ENCODE results near the gene DNA2.

DNA2 gene

GRCh38 chr10:68435803-68436202 is 36.0 kb downstream of the DNA2 start:
- Histone ChIP-seq H3K27ac (no peak overlapping the region), H3K4me2 (ENCODE audit: low read length) (no peak overlapping the region), H3K79me2 (no peaks in the 10 kb centered on the region), H3K36me3 (ENCODE audit: control insufficient read depth, insufficient read depth, low read length) (no peaks in the 10 kb centered on the region), H3K9ac (no peak overlapping the region), H3K27me3 (ENCODE audit: control insufficient read depth, insufficient read depth, low read length) (no peaks in the 10 kb centered on the region), H2AFZ (no peak overlapping the region), H3K9me3 (ENCODE audit: control insufficient read depth, low read length) (no peaks in the 10 kb centered on the region), H3K4me1 (no peaks in the 10 kb centered on the region), H3K4me3 (ENCODE audit: low read depth, low read length) (no peak overlapping the region)
- TF ChIP-seq, protein P1, sequence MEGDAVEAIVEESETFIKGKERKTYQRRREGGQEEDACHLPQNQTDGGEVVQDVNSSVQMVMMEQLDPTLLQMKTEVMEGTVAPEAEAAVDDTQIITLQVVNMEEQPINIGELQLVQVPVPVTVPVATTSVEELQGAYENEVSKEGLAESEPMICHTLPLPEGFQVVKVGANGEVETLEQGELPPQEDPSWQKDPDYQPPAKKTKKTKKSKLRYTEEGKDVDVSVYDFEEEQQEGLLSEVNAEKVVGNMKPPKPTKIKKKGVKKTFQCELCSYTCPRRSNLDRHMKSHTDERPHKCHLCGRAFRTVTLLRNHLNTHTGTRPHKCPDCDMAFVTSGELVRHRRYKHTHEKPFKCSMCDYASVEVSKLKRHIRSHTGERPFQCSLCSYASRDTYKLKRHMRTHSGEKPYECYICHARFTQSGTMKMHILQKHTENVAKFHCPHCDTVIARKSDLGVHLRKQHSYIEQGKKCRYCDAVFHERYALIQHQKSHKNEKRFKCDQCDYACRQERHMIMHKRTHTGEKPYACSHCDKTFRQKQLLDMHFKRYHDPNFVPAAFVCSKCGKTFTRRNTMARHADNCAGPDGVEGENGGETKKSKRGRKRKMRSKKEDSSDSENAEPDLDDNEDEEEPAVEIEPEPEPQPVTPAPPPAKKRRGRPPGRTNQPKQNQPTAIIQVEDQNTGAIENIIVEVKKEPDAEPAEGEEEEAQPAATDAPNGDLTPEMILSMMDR (IDR thresholded peaks at IDR 0.05): no peak

DNA sequence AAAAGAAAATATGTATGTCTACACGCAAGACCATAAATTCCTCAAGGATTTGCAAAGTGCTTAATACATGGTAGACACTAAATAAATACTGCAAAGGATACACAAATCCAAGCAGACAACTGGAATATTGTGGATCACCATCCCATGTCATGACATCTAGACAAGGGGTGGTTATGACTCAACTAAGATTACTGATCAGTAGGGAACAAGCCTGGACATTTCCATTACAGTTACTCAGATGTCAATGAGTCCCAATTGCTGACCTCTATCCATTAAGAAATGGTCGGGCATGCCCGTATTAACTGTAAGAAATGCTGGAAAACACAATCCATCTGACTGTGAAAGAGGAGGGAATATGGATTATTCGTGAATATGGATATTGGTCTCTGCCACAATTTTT is 37.1 kb downstream of the DNA2 start:
- H3K4me2 ChIP-seq (ENCODE audit: low read length): no peak overlapping the region
- H3K27ac ChIP-seq: no peak overlapping the region
- H3K9ac ChIP-seq: no peak overlapping the region
- H3K79me2 ChIP-seq: no peaks in the 10 kb centered on the region
- no peaks in the 10 kb centered on the region for H3K27me3 ChIP-seq (ENCODE audit: control insufficient read depth, insufficient read depth, low read length)
- H2AFZ ChIP-seq: no peak overlapping the region
- no peaks in the 10 kb centered on the region for H3K36me3 ChIP-seq (ENCODE audit: control insufficient read depth, insufficient read depth, low read length)
- H3K9me3 ChIP-seq (ENCODE audit: control insufficient read depth, low read length): no peaks in the 10 kb centered on the region
- TF ChIP-seq, protein P1 (IDR thresholded peaks at IDR 0.05): no peak
- no peaks in the 10 kb centered on the region for H3K4me1 ChIP-seq
- H3K4me3 ChIP-seq (ENCODE audit: low read depth, low read length): no peak overlapping the region

GRCh38 chr10:68428396-68429104 is 43.2 kb downstream of the DNA2 start:
- TF ChIP-seq, protein P1 (IDR thresholded peaks at IDR 0.05): no peak
- no peaks in the 10 kb centered on the region for H3K27me3 ChIP-seq (ENCODE audit: control insufficient read depth, insufficient read depth, low read length)
- no peak overlapping the region for H3K27ac ChIP-seq

GRCh38 chr10:68424454-68425014 is 47.2 kb downstream of the DNA2 start:
- no peak overlapping the region for H3K9ac ChIP-seq
- no peak overlapping the region for H3K4me2 ChIP-seq (ENCODE audit: low read length)
- no peak overlapping the region for H3K4me3 ChIP-seq (ENCODE audit: low read depth, low read length)
- H3K4me1 ChIP-seq: no peaks in the 10 kb centered on the region
- H3K9me3 ChIP-seq (ENCODE audit: control insufficient read depth, low read length): no peaks in the 10 kb centered on the region
- H3K27ac ChIP-seq: no peak overlapping the region
- TF ChIP-seq, protein P1 (IDR thresholded peaks at IDR 0.05): no peak
- no peak overlapping the region for H2AFZ ChIP-seq
- no peaks in the 10 kb centered on the region for H3K27me3 ChIP-seq (ENCODE audit: control insufficient read depth, insufficient read depth, low read length)
- H3K79me2 ChIP-seq: no peaks in the 10 kb centered on the region
- no peaks in the 10 kb centered on the region for H3K36me3 ChIP-seq (ENCODE audit: control insufficient read depth, insufficient read depth, low read length)

More at GRCh38 chr10:68428396-68429104, 43.2 kb downstream of the DNA2 start:
- Histone ChIP-seq H2AFZ (no peak overlapping the region), H3K4me3 (ENCODE audit: low read depth, low read length) (no peak overlapping the region), H3K79me2 (no peaks in the 10 kb centered on the region), H3K9ac (no peak overlapping the region), H3K4me1 (no peaks in the 10 kb centered on the region), H3K9me3 (ENCODE audit: control insufficient read depth, low read length) (no peaks in the 10 kb centered on the region), H3K36me3 (ENCODE audit: control insufficient read depth, insufficient read depth, low read length) (no peaks in the 10 kb centered on the region), H3K4me2 (ENCODE audit: low read length) (no peak overlapping the region)

DNA sequence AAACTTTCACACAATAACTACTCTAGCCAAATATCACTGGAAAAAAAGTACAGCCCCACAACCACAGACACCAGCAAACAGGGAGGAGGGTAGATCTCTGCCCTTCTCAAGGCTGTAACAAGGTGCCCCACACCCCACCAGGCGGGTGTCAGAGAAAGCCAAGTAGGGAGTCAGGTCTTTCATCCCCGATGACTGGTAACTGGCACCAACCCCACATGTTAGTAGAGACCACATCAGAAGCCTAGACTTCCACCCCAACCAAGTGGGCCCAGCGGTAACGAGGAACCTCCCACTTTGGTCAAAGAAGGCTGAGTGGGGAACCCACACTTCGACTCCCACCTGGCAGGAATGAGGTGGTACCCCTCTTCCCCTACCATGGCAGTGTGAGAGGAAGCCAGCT is 48.3 kb downstream of the DNA2 start:
- no peak overlapping the region for H2AFZ ChIP-seq
- TF ChIP-seq, protein P1 (IDR thresholded peaks at IDR 0.05): no peak
- no peaks in the 10 kb centered on the region for H3K27me3 ChIP-seq (ENCODE audit: control insufficient read depth, insufficient read depth, low read length)
- H3K4me3 ChIP-seq (ENCODE audit: low read depth, low read length): no peak overlapping the region
- no peak overlapping the region for H3K4me2 ChIP-seq (ENCODE audit: low read length)
- H3K36me3 ChIP-seq (ENCODE audit: control insufficient read depth, insufficient read depth, low read length): no peaks in the 10 kb centered on the region
- no peak overlapping the region for H3K27ac ChIP-seq
- H3K4me1 ChIP-seq: no peaks in the 10 kb centered on the region
- H3K9me3 ChIP-seq (ENCODE audit: control insufficient read depth, low read length): no peaks in the 10 kb centered on the region
- H3K9ac ChIP-seq: no peak overlapping the region
- no peaks in the 10 kb centered on the region for H3K79me2 ChIP-seq

Measured in parathyroid adenoma (tissue), 2 donors.